SK-N-SH (cell line): ENCODE results near the gene OGDHL. TPM values are rescaled to one million over a fixed set of nuclear protein-coding genes. Genes with fewer than 3 reads are reported as not detected.

Source experiments
- CTCF ChIA-PET: fragments of 300-600, 350-600 bp; formaldehyde crosslinking; extraction: SDS; loops from one replicate; lab custom pipeline; 2021; lab: Yijun Ruan, JAX
- POLR2A ChIA-PET: fragments of 350-600 bp; sonication (Branson Sonifier 250); formaldehyde crosslinking; extraction: SDS; loops from one replicate; lab custom pipeline; 2020; ENCODE audit warnings: antibody characterized with exemption, inconsistent platforms; lab: Yijun Ruan, JAX
- DNase-seq: peaks from one replicate; pipeline ENCODE4 v3.0.0; 2012
- H2AFZ ChIP-seq: fragments of 200-600 bp; sonication (generic); 2 replicates; pipeline ENCODE4 v1.8.1; 2016; ENCODE audit warnings: antibody characterized with exemption, mild to moderate bottlenecking, low read depth
- H3F3A ChIP-seq: fragments of 200-600 bp; sonication (generic); replicated peaks from 2 replicates; pipeline ENCODE3; 2016; ENCODE audit warnings: antibody characterized with exemption, mild to moderate bottlenecking; ENCODE audit not compliant: insufficient read depth
- H3K27ac ChIP-seq, 2 experiments: fragments of 200-500 bp in 1 of 2; fragments of 200-600 bp in 1 of 2; sonication (Bioruptor generic) in 1 of 2; sonication (generic), shearing (Covaris generic) in 1 of 2; 2 replicates each; pipeline versions ENCODE4 v1.5.1 to v1.6.1; 2014 to 2016; ENCODE audit warnings: low read depth in 2 of 2, inconsistent platforms in 1 of 2, low read length in 1 of 2, mild to moderate bottlenecking in 1 of 2, mixed read lengths in 1 of 2
- H3K27me3 ChIP-seq: fragments of 200-600 bp; sonication (generic), shearing (Covaris generic); 2 replicates; pipeline ENCODE4 v1.6.1; 2016; ENCODE audit warnings: mixed run types; ENCODE audit not compliant: insufficient read depth
- H3K36me3 ChIP-seq, 2 experiments: fragments of 200-500 bp in 1 of 2; fragments of 200-600 bp in 1 of 2; sonication (Bioruptor generic) in 1 of 2; sonication (generic) in 1 of 2; replicated peaks in 1 of 2; 2 replicates each; pipeline versions ENCODE3 to v1.5.1; 2014 to 2016; ENCODE audit warnings: low read length in 1 of 2, mild to moderate bottlenecking in 1 of 2; ENCODE audit not compliant: insufficient read depth in 2 of 2, control insufficient read depth in 1 of 2
- H3K4me1 ChIP-seq, 2 experiments: fragments of 200-500 bp in 1 of 2; fragments of 200-600 bp in 1 of 2; sonication (Bioruptor generic) in 1 of 2; sonication (generic), shearing (Covaris generic) in 1 of 2; 2 replicates each; pipeline versions ENCODE4 v1.5.1 to v1.6.1; 2014 to 2016; ENCODE audit warnings: low read depth in 1 of 2, low read length in 1 of 2, mixed run types in 1 of 2; ENCODE audit not compliant: insufficient read depth in 2 of 2, control insufficient read depth in 1 of 2
- H3K4me2 ChIP-seq: fragments of 200-600 bp; sonication (generic), shearing (Covaris generic); 2 replicates; pipeline ENCODE4 v1.6.1; 2017; ENCODE audit warnings: mixed run types
- H3K4me3 ChIP-seq, 2 experiments: fragments of 200-500 bp in 1 of 2; fragments of 200-600 bp in 1 of 2; sonication (Bioruptor generic) in 1 of 2; sonication (generic), shearing (Covaris generic) in 1 of 2; 2 replicates each; pipeline versions ENCODE4 v1.5.1 to v1.8.1; 2014 to 2016; ENCODE audit warnings: low read depth in 2 of 2, inconsistent platforms in 1 of 2, low read length in 1 of 2, mild to moderate bottlenecking in 1 of 2, mixed read lengths in 1 of 2, moderate library complexity in 1 of 2
- H3K79me2 ChIP-seq: fragments of 200-600 bp; sonication (generic); 2 replicates; pipeline ENCODE4 v1.8.1; 2017; ENCODE audit warnings: mild to moderate bottlenecking; ENCODE audit not compliant: insufficient read depth
- H3K9ac ChIP-seq: fragments of 200-600 bp; sonication (generic); 2 replicates; pipeline ENCODE4 v1.6.1; 2017; ENCODE audit warnings: mixed run types
- H3K9me2 ChIP-seq: fragments of 200-600 bp; sonication (generic); 2 replicates; pipeline ENCODE4 v1.6.1; 2017; ENCODE audit warnings: mixed run types
- H3K9me3 ChIP-seq: fragments of 200-600 bp; sonication (generic); 2 replicates; pipeline ENCODE4 v1.6.1; 2017; ENCODE audit warnings: mixed run types, mild to moderate bottlenecking, moderate library complexity
- H4K20me1 ChIP-seq: fragments of 200-600 bp; sonication (generic); 2 replicates; pipeline ENCODE4 v1.6.1; 2017; ENCODE audit warnings: mild to moderate bottlenecking, mixed run types; ENCODE audit not compliant: insufficient read depth
- CHD2 ChIP-seq: fragments of 150-350 bp; IDR thresholded peaks from 2 replicates; pipeline ENCODE4 v1.6.1; 2018; ENCODE audit warnings: low read length; ENCODE audit not compliant: partially characterized antibody
- CTCF ChIP-seq: fragments of 200-600 bp; sonication (generic); IDR thresholded peaks from 2 replicates; pipeline ENCODE4 v1.6.1; 2017; ENCODE audit warnings: antibody characterized with exemption, mild to moderate bottlenecking, moderate library complexity
- ELF1 ChIP-seq: IDR thresholded peaks from 2 replicates; pipeline ENCODE4 v1.4.0; 2012
- EP300 ChIP-seq, 2 experiments: IDR thresholded peaks; 2 replicates each; pipeline versions ENCODE4 v1.4.0 to v1.6.1; 2012; ENCODE audit warnings: borderline replicate concordance in 1 of 2, low read depth in 1 of 2, low read length in 1 of 2
- EZH2phosphoT487 ChIP-seq: fragments of 200-600 bp; sonication (generic); IDR thresholded peaks from 2 replicates; pipeline ENCODE4 v1.6.1; 2017; ENCODE audit warnings: low read depth, mixed run types, mild to moderate bottlenecking, antibody characterized with exemption, moderate library complexity, borderline replicate concordance
- FOSL2 ChIP-seq: IDR thresholded peaks from 2 replicates; pipeline ENCODE4 v1.4.0; 2012; ENCODE audit warnings: low read depth, mild to moderate bottlenecking, moderate library complexity, borderline replicate concordance
- FOXJ3 ChIP-seq: sonication (generic); formaldehyde crosslinking; IDR thresholded peaks from 2 replicates; pipeline ENCODE4 v1.5.1; 2020; ENCODE audit warnings: mild to moderate bottlenecking, missing genetic modification reagents
- JUND ChIP-seq: IDR thresholded peaks from 2 replicates; pipeline ENCODE4 v1.4.0; 2012
- MXI1 ChIP-seq: IDR thresholded peaks from 2 replicates; pipeline ENCODE4 v1.6.1; 2012; ENCODE audit warnings: mild to moderate bottlenecking, low read depth, low read length, improper control_type of control experiment
- POLR2AphosphoS5 ChIP-seq: IDR thresholded peaks from 2 replicates; pipeline ENCODE4 v1.6.1; 2012; ENCODE audit warnings: low read depth, low read length
- RAD21 ChIP-seq: IDR thresholded peaks from 2 replicates; pipeline ENCODE4 v1.6.1; 2012; ENCODE audit warnings: mild to moderate bottlenecking, low read length
- RCOR1 ChIP-seq: fragments of 150-350 bp; IDR thresholded peaks from 2 replicates; pipeline ENCODE4 v1.6.1; 2017; ENCODE audit warnings: antibody characterized with exemption, low read length
- SMC3 ChIP-seq: IDR thresholded peaks from 2 replicates; pipeline ENCODE4 v1.6.1; 2012; ENCODE audit warnings: low read depth, low read length, improper control_type of control experiment
- TAF1 ChIP-seq: IDR thresholded peaks from 2 replicates; pipeline ENCODE4 v1.6.1; 2012; ENCODE audit warnings: low read depth, mild to moderate bottlenecking, low read length, moderate library complexity, borderline replicate concordance
- TCF12 ChIP-seq: IDR thresholded peaks from 2 replicates; pipeline ENCODE4 v1.4.0; 2012
- TEAD4 ChIP-seq: IDR thresholded peaks from 2 replicates; pipeline ENCODE4 v1.4.0; 2012; ENCODE audit warnings: mild to moderate bottlenecking, borderline replicate concordance; ENCODE audit not compliant: insufficient read depth
- WGBS: methylation state at CpG from one replicate; pipeline ENCODE4 v1.1.6; 2017; ENCODE audit warnings: low lambda C conversion rate; 5-methylcytosine and 5-hydroxymethylcytosine counted together
- polyA plus RNA-seq, 3 experiments: library from polyadenylated mRNA; depleted of rRNA; stranded (reverse); fragments of >200 nt; gene quantifications; 2 replicates each; pipeline ENCODE4 v1.2.3, GENCODE V29; 2012
- TF ChIP-seq, protein P1 (sequence below): IDR thresholded peaks from 2 replicates; pipeline ENCODE4 v1.6.1; 2012; ENCODE audit warnings: mild to moderate bottlenecking, low read depth, low read length, moderate library complexity

The OGDHL gene
- polyA plus RNA-seq, 1 of the 3 experiments (the other 2 are of a cell fraction), result 25.4 TPM

GRCh38 chr10:49803988-49804387 is 41.9 kb upstream of the OGDHL start:
- Histone ChIP-seq H3K27ac (no peak overlapping the region), H3F3A (no peaks in the 10 kb centered on the region), H3K27me3 (no peaks in the 10 kb centered on the region), H3K4me2 (no peak overlapping the region), H3K36me3 (no peaks in the 10 kb centered on the region), H3K4me1 (no peaks in the 10 kb centered on the region), H4K20me1 (no peaks in the 10 kb centered on the region), H2AFZ (no peak overlapping the region), H3K9ac (no peak overlapping the region), H3K79me2 (no peaks in the 10 kb centered on the region), H3K9me2 (no peaks in the 10 kb centered on the region), H3K4me3 (no peak overlapping the region), H3K9me3 (0 out of 2 replicates have a peak, but pooled peaks cover 4% of the 10 kb centered on the region)
- no peak for DNase-seq
- TF ChIP-seq TAF1, result no peak
- no peak for TF ChIP-seq EP300 (IDR thresholded peaks at IDR 0.05; ENCODE audit: borderline replicate concordance in 1 of 2, low read depth in 1 of 2, low read length in 1 of 2)
- TF ChIP-seq SMC3, result no peak
- TF ChIP-seq CHD2, result no peak
- 89% methylated on average over 2 of the region's 2 CpGs for WGBS
- CTCF ChIA-PET, result interaction anchor here (1.6 kb wide), 1 partner anchor 12 kb away, joined by 6 read pairs; no protein-coding TSS in a partner anchor
- POLR2A ChIA-PET, result no interaction called here

GRCh38 chr10:49798275-49798674 is 36.2 kb upstream of the OGDHL start:
- DNase-seq, result no peak
- CTCF ChIA-PET, result no interaction called here
- WGBS, result 66% methylated on average over 4 of the region's 4 CpGs
- H3K27ac ChIP-seq, result no peak overlapping the region
- no peak overlapping the region for H3K4me3 ChIP-seq
- no peaks in the 10 kb centered on the region for H3F3A ChIP-seq
- no peak overlapping the region for H2AFZ ChIP-seq
- H3K9ac ChIP-seq, result no peak overlapping the region
- H3K27me3 ChIP-seq, result no peaks in the 10 kb centered on the region
- no peaks in the 10 kb centered on the region for H3K9me3 ChIP-seq
- no peak for TF ChIP-seq EP300 (IDR thresholded peaks at IDR 0.05; ENCODE audit: borderline replicate concordance in 1 of 2, low read depth in 1 of 2, low read length in 1 of 2)
- TF ChIP-seq POLR2AphosphoS5, result no peak
- TF ChIP-seq SMC3, result no peak
- TF ChIP-seq EZH2phosphoT487, result no peak
- H3K9me2 ChIP-seq, result no peaks in the 10 kb centered on the region
- H3K4me1 ChIP-seq, result no peaks in the 10 kb centered on the region
- H3K36me3 ChIP-seq, result no peaks in the 10 kb centered on the region
- H3K4me2 ChIP-seq, result no peak overlapping the region
- no peaks in the 10 kb centered on the region for H4K20me1 ChIP-seq
- H3K79me2 ChIP-seq, result no peaks in the 10 kb centered on the region
- POLR2A ChIA-PET, result no interaction called here

GRCh38 chr10:49791100-49791499 is 29.0 kb upstream of the OGDHL start:
- Histone ChIP-seq H3K27me3 (no peaks in the 10 kb centered on the region), H3K4me2 (no peak overlapping the region), H3K79me2 (no peaks in the 10 kb centered on the region), H3F3A (no peaks in the 10 kb centered on the region), H3K36me3 (no peaks in the 10 kb centered on the region), H3K9ac (no peak overlapping the region), H3K4me3 (no peak overlapping the region), H3K9me3 (no peaks in the 10 kb centered on the region), H3K9me2 (no peaks in the 10 kb centered on the region), H3K27ac (no peak overlapping the region), H2AFZ (no peak overlapping the region), H3K4me1 (no peaks in the 10 kb centered on the region), H4K20me1 (no peaks in the 10 kb centered on the region)
- POLR2A ChIA-PET, result no interaction called here
- CTCF ChIA-PET, result interaction anchor here (1.6 to 1.7 kb wide), 3 partner anchors 13 to 198 kb away, joined by 5 to 7 read pairs (median 6); no protein-coding TSS in a partner anchor
- DNase-seq, result no peak
- TF ChIP-seq TAF1 (no peak), TEAD4 (no peak), RCOR1 (no peak), ELF1 (no peak), FOXJ3 (CRISPR knock-in tag) (no peak), FOSL2 (no peak), CHD2 (no peak), JUND (no peak), SMC3 (no peak), TCF12 (no peak), RAD21 (no peak), POLR2AphosphoS5 (no peak), MXI1 (no peak), CTCF (no peak)
- TF ChIP-seq, protein P1, sequence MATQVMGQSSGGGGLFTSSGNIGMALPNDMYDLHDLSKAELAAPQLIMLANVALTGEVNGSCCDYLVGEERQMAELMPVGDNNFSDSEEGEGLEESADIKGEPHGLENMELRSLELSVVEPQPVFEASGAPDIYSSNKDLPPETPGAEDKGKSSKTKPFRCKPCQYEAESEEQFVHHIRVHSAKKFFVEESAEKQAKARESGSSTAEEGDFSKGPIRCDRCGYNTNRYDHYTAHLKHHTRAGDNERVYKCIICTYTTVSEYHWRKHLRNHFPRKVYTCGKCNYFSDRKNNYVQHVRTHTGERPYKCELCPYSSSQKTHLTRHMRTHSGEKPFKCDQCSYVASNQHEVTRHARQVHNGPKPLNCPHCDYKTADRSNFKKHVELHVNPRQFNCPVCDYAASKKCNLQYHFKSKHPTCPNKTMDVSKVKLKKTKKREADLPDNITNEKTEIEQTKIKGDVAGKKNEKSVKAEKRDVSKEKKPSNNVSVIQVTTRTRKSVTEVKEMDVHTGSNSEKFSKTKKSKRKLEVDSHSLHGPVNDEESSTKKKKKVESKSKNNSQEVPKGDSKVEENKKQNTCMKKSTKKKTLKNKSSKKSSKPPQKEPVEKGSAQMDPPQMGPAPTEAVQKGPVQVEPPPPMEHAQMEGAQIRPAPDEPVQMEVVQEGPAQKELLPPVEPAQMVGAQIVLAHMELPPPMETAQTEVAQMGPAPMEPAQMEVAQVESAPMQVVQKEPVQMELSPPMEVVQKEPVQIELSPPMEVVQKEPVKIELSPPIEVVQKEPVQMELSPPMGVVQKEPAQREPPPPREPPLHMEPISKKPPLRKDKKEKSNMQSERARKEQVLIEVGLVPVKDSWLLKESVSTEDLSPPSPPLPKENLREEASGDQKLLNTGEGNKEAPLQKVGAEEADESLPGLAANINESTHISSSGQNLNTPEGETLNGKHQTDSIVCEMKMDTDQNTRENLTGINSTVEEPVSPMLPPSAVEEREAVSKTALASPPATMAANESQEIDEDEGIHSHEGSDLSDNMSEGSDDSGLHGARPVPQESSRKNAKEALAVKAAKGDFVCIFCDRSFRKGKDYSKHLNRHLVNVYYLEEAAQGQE, result no peak
- 77% methylated on average over 5 of the region's 5 CpGs for WGBS
